Melanocyte of skin (primary cell): ENCODE data around the gene DCTN4. TPM values are rescaled to one million over a fixed set of nuclear protein-coding genes. Genes with fewer than 3 reads are reported as not detected.

Experiments used
- total RNA-seq, 2 donors: library from RNA; depleted of rRNA; stranded (reverse); fragments of >200 nt; gene quantifications; 2 replicates each; pipeline ENCODE4 v1.2.3, GENCODE V29; 2012

DCTN4 gene
- total RNA-seq: 10 to 100 TPM; 49.6 to 57.8 TPM

DNA sequence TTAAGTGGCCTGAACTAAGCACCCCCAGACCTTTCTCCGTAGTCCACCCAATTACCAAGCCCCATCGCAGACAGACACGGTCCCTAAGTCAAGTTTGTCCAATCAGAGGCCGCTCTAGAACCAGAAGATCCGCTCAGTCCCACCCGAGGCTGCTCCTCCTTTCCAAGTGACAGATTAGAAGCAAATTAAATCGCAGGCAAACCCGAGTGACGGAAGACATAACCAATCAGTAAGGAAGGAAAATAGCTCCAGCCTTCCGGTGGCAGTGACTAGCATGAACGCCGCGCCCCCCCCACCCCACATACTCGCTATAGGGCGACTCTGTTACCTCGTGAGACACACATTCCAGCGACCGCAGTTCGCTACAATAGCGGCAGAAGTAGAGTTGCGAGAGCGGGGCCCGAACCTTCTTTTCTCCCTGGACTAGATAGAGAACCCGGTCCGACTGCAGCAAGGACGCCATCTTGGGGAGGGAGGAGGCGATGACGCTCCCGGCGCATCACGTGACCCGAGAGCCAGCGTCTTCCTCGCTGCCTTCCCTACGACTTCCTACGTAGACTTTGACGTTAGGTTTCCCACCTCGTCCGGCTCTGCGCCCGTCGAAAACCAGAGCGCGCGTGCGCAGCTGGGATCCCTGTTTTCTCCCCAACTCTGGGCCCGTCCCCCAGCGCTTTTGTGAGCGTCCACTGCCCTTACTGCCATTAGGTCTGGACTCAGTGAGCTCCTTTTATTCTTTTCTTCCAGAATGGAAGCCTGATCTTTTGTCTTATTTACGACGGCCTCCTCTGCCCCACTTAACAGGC lies at the start of gene DCTN4:
DCTN4 (minus strand) TSS at position 487 of the 803 bp plus-strand sequence; CDS start at position 463, 24 bp downstream.

GRCh38 chr5:150778517-150779396 lies 19.9 kb upstream of the DCTN4 start, which contains the start of gene SMIM3:
TSS of gene SMIM3 (plus strand) at chr5:150778757. CDS start at chr5:150795441, 16,684 bp downstream.

GRCh38 chr5:150700594-150701377 lies 58.0 kb downstream of the DCTN4 start, which contains the start of gene RBM22:
TSS of gene RBM22 (minus strand) at chr5:150701062. CDS start at chr5:150700985, 77 bp downstream.

DNA sequence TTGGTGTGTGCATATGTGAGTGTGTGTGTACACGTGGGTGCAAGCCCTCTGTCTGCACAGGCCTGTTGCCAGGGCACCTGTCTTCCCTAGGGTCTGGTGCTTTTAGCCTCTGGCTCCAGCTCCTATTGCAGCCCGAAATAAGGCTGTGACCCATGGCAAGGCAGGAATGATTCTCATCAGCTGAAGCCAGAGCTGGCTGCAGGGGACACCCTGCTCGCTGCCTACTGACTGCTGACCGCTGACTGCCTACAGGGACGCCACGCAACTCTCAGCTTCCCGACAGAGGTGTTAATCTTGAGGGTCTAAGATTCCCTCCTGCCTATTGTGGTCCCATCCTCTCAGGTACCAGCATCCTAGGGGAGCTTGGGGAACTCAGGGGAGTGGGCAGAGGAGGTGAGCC lies 97.7 kb downstream of the DCTN4 start, which contains the start of gene MYOZ3:
MYOZ3 (plus strand) TSS at position 166 of the 400 bp plus-strand sequence. CDS start 1,691 bp downstream, outside the sequence.

Other genes starting within 250 kb of the DCTN4 start
- 1 to 10 TPM; 4.0 to 4.8 TPM for gene SYNPO, start 118.4 kb downstream of the DCTN4 start, total RNA-seq
- 1 to 10 TPM in 1 of 2 donors, under 1 TPM in 1; 0.34 to 1.3 TPM for gene MYOZ3, start 97.8 kb downstream of the DCTN4 start, total RNA-seq
- 10 to 100 TPM; 24.1 to 28.6 TPM for gene RBM22, start 58.0 kb downstream of the DCTN4 start, total RNA-seq
- gene SMIM3, start 19.7 kb upstream of the DCTN4 start, total RNA-seq: 10 to 100 TPM in 1 of 2 donors, 1 to 10 TPM in 1; 8.9 to 27.3 TPM
- gene IRGM, start 87.5 kb upstream of the DCTN4 start, total RNA-seq: not detected
- 1 to 10 TPM; 2.4 to 5.0 TPM for gene ZNF300, start 146.0 kb upstream of the DCTN4 start, total RNA-seq